Natural killer cell (primary cell): ENCODE data around the gene MVK. TPM values are rescaled to one million over a fixed set of nuclear protein-coding genes. Genes with fewer than 3 reads are reported as not detected.
A peak's percentile ranks its signal among the peaks of the same experiment; 100 is the strongest.

ENCODE experiments used
- ATAC-seq, 3 donors: fragments of 150-1000 bp in 2 of 3; fragments of 200-7000 bp in 1 of 3; cut with Tn5 transposase; 1 replicate in 1 of 3; 2 replicates in 2 of 3; pipeline ENCODE4 v1.10.0; 2021; ENCODE audit warnings: mild to moderate bottlenecking in 2 of 3, moderate library complexity in 2 of 3
- DNase-seq, 2 donors: peaks; one replicate each; pipeline versions ENCODE4 v3.0.0 to v3.0.0-alpha.2; 2013 to 2021; ENCODE audit warnings: mixed read lengths in 1 of 2
- H3K27ac ChIP-seq: one replicate; pipeline ENCODE4 v1.5.1; 2013; ENCODE audit warnings: mild to moderate bottlenecking, low read length
- H3K27me3 ChIP-seq: one replicate; pipeline ENCODE4 v1.6.1; 2013; ENCODE audit warnings: low read length; ENCODE audit not compliant: control insufficient read depth, insufficient read depth
- H3K36me3 ChIP-seq: one replicate; pipeline ENCODE4 v1.6.1; 2013; ENCODE audit warnings: low read length; ENCODE audit not compliant: control insufficient read depth, insufficient read depth
- H3K4me1 ChIP-seq: one replicate; pipeline ENCODE4 v1.6.1; 2013; ENCODE audit warnings: low read length; ENCODE audit not compliant: control insufficient read depth, insufficient read depth
- H3K4me3 ChIP-seq: one replicate; pipeline ENCODE4 v1.5.1; 2013; ENCODE audit warnings: low read length
- H3K9me3 ChIP-seq: one replicate; pipeline ENCODE4 v1.6.1; 2013; ENCODE audit warnings: low read length; ENCODE audit not compliant: control insufficient read depth, insufficient read depth
- H3K27ac Mint-ChIP-seq, 2 donors: one replicate each; pipeline ENCODE4 v1.8.0; 2022; ENCODE audit warnings: mild to moderate bottlenecking in 2 of 2, mixed read lengths in 2 of 2, moderate library complexity in 1 of 2
- H3K27me3 Mint-ChIP-seq, 2 donors: one replicate each; pipeline ENCODE4 v1.8.0; 2022; ENCODE audit warnings: low read depth in 2 of 2, mixed read lengths in 2 of 2
- H3K36me3 Mint-ChIP-seq: one replicate; pipeline ENCODE4 v1.8.0; 2022; ENCODE audit warnings: mixed read lengths
- H3K4me1 Mint-ChIP-seq, 2 donors: one replicate each; pipeline ENCODE4 v1.8.0; 2022; ENCODE audit warnings: mixed read lengths in 2 of 2
- H3K4me3 Mint-ChIP-seq: one replicate; pipeline ENCODE4 v1.8.0; 2022; ENCODE audit warnings: mild to moderate bottlenecking, moderate library complexity, mixed read lengths
- H3K9me3 Mint-ChIP-seq, 2 donors: one replicate each; pipeline ENCODE4 v1.8.0; 2022; ENCODE audit warnings: mixed read lengths in 2 of 2
- CTCF ChIP-seq: fragments of 200-600 bp; IDR thresholded peaks from one replicate; pipeline ENCODE4 v1.8.0; 2022; ENCODE audit warnings: antibody characterized with exemption
- WGBS: methylation state at CpG from one replicate; pipeline ENCODE4 v1.1.7; 2013; ENCODE audit warnings: missing lambda C conversion rate; ENCODE audit not compliant: insufficient coverage; 5-methylcytosine and 5-hydroxymethylcytosine counted together
- intact Hi-C: fragments of 100-400 bp; cut with micrococcal nuclease; formaldehyde crosslinking; loops from one replicate; pipeline ENCODE4 v1.14.2; 2022
- total RNA-seq, 4 donors: library from RNA; stranded (reverse); fragments of 120-200 nt in 1 of 4; gene quantifications; one replicate each; pipeline versions ENCODE4 v1.2.3 to v1.2.4, GENCODE V29; 2013 to 2022

Gene MVK
- total RNA-seq, 3 donors from 2014 or later (not counting 1 experiment from before 2014, with no cell fraction given) = 9.4 to 16.6 (median 16.2) TPM

GRCh38 chr12:109597414-109597794 lies 23.8 kb downstream of the MVK start:
- ATAC-seq (no peak), DNase-seq (no peak)
- intact Hi-C loops = loop anchor here (1.0 to 2.0 kb wide), 2 partner anchors 79 to 178 kb away; no protein-coding TSS in a partner anchor
- Mint-ChIP-seq H3K27ac (no peak overlapping the region), H3K4me1 (peaks cover 8 to 16% of the 10 kb centered on the region in 2 donors), H3K4me3 (no peak overlapping the region), H3K27me3 (no peaks in the 10 kb centered on the region), H3K36me3 (no peaks in the 10 kb centered on the region), H3K9me3 (no peaks in the 10 kb centered on the region)
- Histone ChIP-seq H3K27me3 (no peaks in the 10 kb centered on the region), H3K9me3 (no peaks in the 10 kb centered on the region), H3K4me3 (no peak overlapping the region), H3K36me3 (peaks cover 5% of the 10 kb centered on the region), H3K4me1 (peaks cover 21% of the 10 kb centered on the region), H3K27ac (no peak overlapping the region)
- 56% methylated on average over 11 of the region's 11 CpGs for WGBS
- TF ChIP-seq CTCF = no peak

GRCh38 chr12:109597795-109598427 lies 24.3 kb downstream of the MVK start:
- Histone ChIP-seq H3K9me3 (no peaks in the 10 kb centered on the region), H3K4me3 (no peak overlapping the region), H3K27ac (no peak overlapping the region), H3K4me1 (peaks cover 21% of the 10 kb centered on the region), H3K36me3 (peaks cover 4% of the 10 kb centered on the region), H3K27me3 (no peaks in the 10 kb centered on the region)
- Mint-ChIP-seq H3K9me3 (no peaks in the 10 kb centered on the region), H3K27me3 (no peaks in the 10 kb centered on the region), H3K4me3 (no peak overlapping the region), H3K27ac (no peak overlapping the region), H3K4me1 (peaks cover 8 to 16% of the 10 kb centered on the region in 2 donors), H3K36me3 (no peaks in the 10 kb centered on the region)
- peak; percentile 88 for TF ChIP-seq CTCF
- intact Hi-C loops = loop anchor here (1.0 to 2.0 kb wide), 2 partner anchors 79 to 177 kb away; no protein-coding TSS in a partner anchor
- DNase-seq (peak; percentile 51 to 72), ATAC-seq (peak; percentile 64 to 80 (median 68))
- 52% methylated on average over 27 of the region's 27 CpGs for WGBS

- H3K27ac ChIP-seq = no peak overlapping the region
- TF ChIP-seq CTCF = no peak
- no peak overlapping the region for H3K27ac Mint-ChIP-seq
- peaks cover 23% of the 10 kb centered on the region for H3K4me1 ChIP-seq
- ATAC-seq (no peak), DNase-seq (no peak)
- peaks cover 8 to 16% of the 10 kb centered on the region in 2 donors for H3K4me1 Mint-ChIP-seq
- WGBS = 94% methylated on average over 11 of the region's 11 CpGs
- H3K27me3 ChIP-seq = no peaks in the 10 kb centered on the region
- H3K36me3 Mint-ChIP-seq = no peaks in the 10 kb centered on the region
- H3K27me3 Mint-ChIP-seq = no peaks in the 10 kb centered on the region
- H3K4me3 Mint-ChIP-seq = no peak overlapping the region
- H3K4me3 ChIP-seq = no peak overlapping the region
- no peaks in the 10 kb centered on the region for H3K9me3 ChIP-seq
- intact Hi-C loops = no loop called here
- H3K9me3 Mint-ChIP-seq = no peaks in the 10 kb centered on the region
- peaks cover 4% of the 10 kb centered on the region for H3K36me3 ChIP-seq
These were observed 24.8 kb downstream of the MVK start for GRCh38 chr12:109598428-109598854.

- peaks cover 3% of the 10 kb centered on the region for H3K36me3 ChIP-seq
- H3K27me3 ChIP-seq = no peaks in the 10 kb centered on the region
- Mint-ChIP-seq H3K27ac (no peak overlapping the region), H3K4me3 (no peak overlapping the region), H3K27me3 (no peaks in the 10 kb centered on the region), H3K36me3 (no peaks in the 10 kb centered on the region), H3K9me3 (no peaks in the 10 kb centered on the region), H3K4me1 (peaks cover 8 to 16% of the 10 kb centered on the region in 2 donors)
- no peak for DNase-seq
- no peaks in the 10 kb centered on the region for H3K9me3 ChIP-seq
- H3K4me1 ChIP-seq = peaks cover 29% of the 10 kb centered on the region
- intact Hi-C loops = no loop called here
- no peak for TF ChIP-seq CTCF
- H3K27ac ChIP-seq = no peak overlapping the region
- no peak overlapping the region for H3K4me3 ChIP-seq
- WGBS = 97% methylated on average over 5 of the region's 7 CpGs
- ATAC-seq = no peak
These were observed 25.5 kb downstream of the MVK start for GRCh38 chr12:109599087-109599486.
